ENCODE results near the gene APRT. TPM values are rescaled to one million over a fixed set of nuclear protein-coding genes. Genes with fewer than 3 reads are reported as not detected.

APRT gene
- total and polyA plus RNA-seq, 2 of the 8 experiments (the other 6 are each of a cell fraction or from before 2014, with no cell fraction given): 221 to 267 TPM

DNA sequence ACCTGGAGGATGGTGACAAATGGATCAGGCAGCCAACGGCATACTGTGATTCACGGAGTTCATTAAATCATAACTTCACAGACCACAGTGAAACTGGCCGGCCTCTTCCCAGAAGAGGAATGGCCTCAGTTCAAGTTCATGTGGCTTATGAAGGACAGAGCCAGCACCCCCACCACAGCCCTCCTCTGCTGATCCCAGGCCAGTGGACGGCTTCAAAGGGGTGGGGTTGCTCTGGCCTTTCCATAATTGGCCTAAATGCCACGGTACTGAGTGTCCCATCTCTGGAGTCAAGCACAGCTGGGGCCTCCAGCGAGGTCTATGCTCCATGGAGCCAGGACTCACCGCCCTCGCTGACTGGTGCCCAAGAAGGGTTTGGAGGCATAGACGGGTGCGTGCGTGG lies 23.7 kb upstream of the APRT start (continued):
- TF ChIP-seq GABPA (IDR thresholded peaks at IDR 0.05; ENCODE audit: borderline replicate concordance, insufficient read depth, low read length) (no peak), SP4 (IDR thresholded peaks at IDR 0.05; ENCODE audit: low read length) (no peak), MAFK (IDR thresholded peaks at IDR 0.05; ENCODE audit: low read depth, low read length) (no peak), CREB1 (IDR thresholded peaks at IDR 0.05) (no peak), SAP30 (IDR thresholded peaks at IDR 0.05; ENCODE audit: insufficient read depth, insufficient replicate concordance, low read length) (no peak), RNF2 (IDR thresholded peaks at IDR 0.05; ENCODE audit: borderline replicate concordance, low read depth, low read length, missing control alignments, poor library complexity, severe bottlenecking) (no peak), POLR2AphosphoS5 (IDR thresholded peaks at IDR 0.05; ENCODE audit: low read depth, low read length) (no peak), CHD2 (IDR thresholded peaks at IDR 0.05; ENCODE audit: low read length) (no peak)

All from H1 (cell line).